Bronchus fibroblast of lung (primary cell): ENCODE results near the gene TRH. TPM values are rescaled to one million over a fixed set of nuclear protein-coding genes. Genes with fewer than 3 reads are reported as not detected.

Source experiments
- total RNA-seq: library from RNA; depleted of rRNA; stranded (reverse); fragments of >200 nt; gene quantifications from 2 replicates; pipeline ENCODE4 v1.2.3, GENCODE V29; 2015

Gene TRH
- total RNA-seq: 0.15 TPM in 1 of 2 replicates, not detected in the other

GRCh38 chr3:129974564-129974832, at the start of gene TRH:
TRH (plus strand) TSS chr3:129974720; CDS start chr3:129975817, 1,097 bp downstream.

Other genes with a start within 250 kb of the TRH start
- 3.4 and 4.5 TPM in 2 replicates for gene TMCC1, start 81.0 kb upstream of the TRH start, total RNA-seq
- not detected in 2 replicates for gene ALG1L2, start 107.1 kb downstream of the TRH start, total RNA-seq